Heart left ventricle (tissue), 16 donors: ENCODE measurements around the gene KCNJ12. TPM values are rescaled to one million over a fixed set of nuclear protein-coding genes. Genes with fewer than 3 reads are reported as not detected.

Source experiments
- ATAC-seq, 4 donors: fragments of 200-7000 bp; cut with Tn5 transposase; one replicate each; pipeline ENCODE4 v1.9.1; 2020 to 2022; ENCODE audit warnings: moderate library complexity in 4 of 4, mild to moderate bottlenecking in 3 of 4, moderate number of reproducible peaks in 1 of 4
- DNase-seq, 5 donors: peaks; one replicate each; pipeline ENCODE4 v3.0.0-alpha.2; 2020
- H3K27ac ChIP-seq, 12 donors: fragments of 200-600 bp; sonication (generic) in 4 of 12; one replicate each; pipeline versions ENCODE4 v1.5.0 to v1.8.0; 2016 to 2022; ENCODE audit warnings: mild to moderate bottlenecking in 2 of 12
- H3K27me3 ChIP-seq, 9 donors: fragments of 200-600 bp; sonication (generic) in 2 of 9; one replicate each; pipeline versions ENCODE4 v1.5.1 to v1.8.0; 2016 to 2022; ENCODE audit warnings: mild to moderate bottlenecking in 3 of 9
- H3K36me3 ChIP-seq, 9 donors: fragments of 200-600 bp; sonication (generic) in 2 of 9; one replicate each; pipeline versions ENCODE4 v1.5.0 to v1.8.0; 2018 to 2022; ENCODE audit warnings: mild to moderate bottlenecking in 2 of 9
- H3K4me1 ChIP-seq, 12 donors: fragments of 200-600 bp; sonication (generic) in 4 of 12; one replicate each; pipeline versions ENCODE4 v1.5.0 to v1.8.0; 2016 to 2022; ENCODE audit warnings: mild to moderate bottlenecking in 3 of 12
- H3K4me3 ChIP-seq, 12 donors: fragments of 200-600 bp; sonication (generic) in 4 of 12; one replicate each; pipeline versions ENCODE4 v1.5.0 to v1.8.0; 2017 to 2022; ENCODE audit warnings: mild to moderate bottlenecking in 9 of 12, moderate library complexity in 4 of 12
- H3K9me3 ChIP-seq, 12 donors: fragments of 200-600 bp; sonication (generic) in 4 of 12; one replicate each; pipeline versions ENCODE4 v1.5.0 to v1.8.0; 2016 to 2022; ENCODE audit warnings: mild to moderate bottlenecking in 1 of 12
- CTCF ChIP-seq, 12 donors: fragments of 200-600 bp; sonication (generic) in 4 of 12; IDR thresholded peaks; one replicate each; pipeline versions ENCODE4 v1.5.0 to v1.8.0; 2018 to 2022; ENCODE audit warnings: antibody characterized with exemption in 12 of 12, mild to moderate bottlenecking in 5 of 12
- POLR2A ChIP-seq, 2 donors: fragments of 450-650 bp; IDR thresholded peaks; one replicate each; pipeline ENCODE4 v1.6.1; 2017; ENCODE audit warnings: antibody characterized with exemption in 2 of 2, mild to moderate bottlenecking in 2 of 2, moderate library complexity in 2 of 2
- WGBS, 4 donors: extraction: QIAGEN DNeasy Blood & Tissue Kit in 2 of 4; methylation state at CpG; one replicate each; pipeline versions ENCODE4 v1.1.5 to v1.1.7; 2013 to 2018; 5-methylcytosine and 5-hydroxymethylcytosine counted together
- intact Hi-C, 10 donors: fragments of 100-400 bp; cut with DNase I; formaldehyde crosslinking; loops; one replicate each; pipeline versions ENCODE4 v1.11.1 to v1.14.2; 2022
- polyA plus RNA-seq, 2 donors: library from polyadenylated mRNA; stranded (reverse); fragments of 200-250 nt; gene quantifications; one replicate each; pipeline ENCODE4 v1.2.3, GENCODE V29; 2013
- total RNA-seq, 9 donors: library from RNA; depleted of rRNA in 2 of 9; stranded (reverse); fragments of >200 nt in 2 of 9; fragmentation: NEBNext Ultra II Directional in 3 of 9; extraction: Animal tissue kit (Norgen Biotek cat#: 25700) in 3 of 9; gene quantifications; one replicate each; pipeline versions ENCODE4 v1.1.0 to v1.2.4, GENCODE V29; 2016 to 2023
- donor health status: ischemic (EF 13 %, LVEDD 7.1; RV severe dilation, severe dysfunction).
- donor health status: healthy with polysubstance abuse.
- donor health status: DM: no; HTN: yes; CAD: no.
- donor health status: DM: no; HTN: no; CAD: no.
- donor health status: ischemic (EF 25% LVEDD 6.9; RV normal size, moderate dysfunction).
- donor health status: ischemic (EF 25% LVEDD 5.7; RV mildly dilated, moderate dysfunction).
- donor health status: healthy.
- donor health status: DM: yes; HTN: yes; CAD: no.
- donor health status: ischemic (EF 35%, LVEDD 5.7; RV mildly dilated, moderate dysfunction).
- donor health status: nonischemic (EF 11% LVEDD 7.7; RV severe dilation, severe dysfunction).
- donor health status: DM: yes; HTN: yes; CAD: no.
- donor health status: PGD.
- donor health status: ischemic (EF 29% LVEDD 5.4; RV normal size, mild dysfunction).
- donor health status: nonischemic (EF 23%, LVEDD 6.1; RV moderate dilation, normal function).

The KCNJ12 gene
- total and polyA plus RNA-seq, 11 donors = 6.6 to 24.2 (median 9.0) TPM

GRCh38 chr17:21362331-21362931 lies 13.7 kb upstream of the KCNJ12 start:
- intact Hi-C loops = no loop called here
- ATAC-seq (no peak), DNase-seq (no peak)
- Histone ChIP-seq H3K9me3 (no peaks in the 10 kb centered on the region), H3K27ac (no peak overlapping the region), H3K36me3 (no peaks in the 10 kb centered on the region), H3K4me3 (no peak overlapping the region), H3K4me1 (peaks cover 0 to 28% (median 14%) of the 10 kb centered on the region in 12 donors), H3K27me3 (no peaks in the 10 kb centered on the region)
- TF ChIP-seq CTCF (IDR thresholded peaks at IDR 0.05) (no peak), POLR2A (IDR thresholded peaks at IDR 0.05) (no peak)

GRCh38 chr17:21363776-21364642 lies 12.1 kb upstream of the KCNJ12 start:
- ATAC-seq (no peak), DNase-seq (no peak)
- no peaks in the 10 kb centered on the region for H3K27me3 ChIP-seq
- intact Hi-C loops = no loop called here
- no peaks in the 10 kb centered on the region for H3K9me3 ChIP-seq
- H3K4me1 ChIP-seq = peaks cover 0 to 16% (median 8%) of the 10 kb centered on the region in 12 donors
- TF ChIP-seq POLR2A (IDR thresholded peaks at IDR 0.05) (no peak), CTCF (IDR thresholded peaks at IDR 0.05) (no peak)
- H3K4me3 ChIP-seq = no peak overlapping the region
- WGBS, 4 donors = 88 to 92% (median 89%) methylated on average over 8 to 9 of the region's 9 CpGs
- H3K36me3 ChIP-seq = no peaks in the 10 kb centered on the region
- no peak overlapping the region for H3K27ac ChIP-seq

- intact Hi-C loops = no loop called here
- H3K36me3 ChIP-seq = no peaks in the 10 kb centered on the region
- H3K27me3 ChIP-seq = no peaks in the 10 kb centered on the region
- no peak overlapping the region for H3K4me3 ChIP-seq
- WGBS, 4 donors = 77 to 90% (median 81%) methylated on average over 6 to 7 of the region's 7 CpGs
- H3K9me3 ChIP-seq = no peaks in the 10 kb centered on the region
- peaks cover 0 to 18% (median 8%) of the 10 kb centered on the region in 12 donors for H3K4me1 ChIP-seq
- ATAC-seq (no peak), DNase-seq (no peak)
- TF ChIP-seq POLR2A (IDR thresholded peaks at IDR 0.05) (no peak), CTCF (IDR thresholded peaks at IDR 0.05) (no peak)
- H3K27ac ChIP-seq = no peak overlapping the region
Observed at GRCh38 chr17:21365016-21365415, 11.1 kb upstream of the KCNJ12 start.

GRCh38 chr17:21368545-21369246 lies 7.5 kb upstream of the KCNJ12 start:
- Histone ChIP-seq H3K27me3 (no peaks in the 10 kb centered on the region), H3K4me3 (no peak overlapping the region), H3K9me3 (no peaks in the 10 kb centered on the region), H3K4me1 (peaks cover 3 to 37% (median 16%) of the 10 kb centered on the region in 12 donors), H3K36me3 (no peaks in the 10 kb centered on the region), H3K27ac (peak overlapping the region in 7 of 12 donors; percentile 63 to 91 (median 85))
- 83 to 91% (median 85%) methylated on average over 15 of the region's 15 CpGs for WGBS, 4 donors
- TF ChIP-seq CTCF (IDR thresholded peaks at IDR 0.05) (no peak), POLR2A (IDR thresholded peaks at IDR 0.05) (no peak)
- no peak for DNase-seq
- intact Hi-C loops = no loop called here
- ATAC-seq = no peak
